Activated CD4-positive, alpha-beta T cell treated with anti-CD3 and anti-CD28 coated beads for 36 hours (primary cell): ENCODE results near the gene CD300LG. TPM values are rescaled to one million over a fixed set of nuclear protein-coding genes. Genes with fewer than 3 reads are reported as not detected.

Experiments
- ATAC-seq: fragments of 200-7000 bp; cut with Tn5 transposase; one replicate; pipeline ENCODE4 v1.10.0; 2021; ENCODE audit warnings: mild to moderate bottlenecking, moderate library complexity
- CTCF ChIA-PET: fragments of 350-600 bp; sonication (Branson Sonifier 250); formaldehyde crosslinking; loops from one replicate; lab custom pipeline; 2021; ENCODE audit warnings: antibody characterized with exemption; lab: Charles Lee
- POLR2A ChIA-PET: fragments of 350-600 bp; sonication (Branson Sonifier 250); formaldehyde crosslinking; loops from one replicate; lab custom pipeline; 2021; ENCODE audit warnings: antibody characterized with exemption, inconsistent platforms; lab: Charles Lee
- DNase-seq: peaks from one replicate; pipeline ENCODE4 v3.0.0-alpha.2; 2020
- H3K27ac Mint-ChIP-seq: one replicate; pipeline ENCODE4 v1.8.0; 2021; ENCODE audit warnings: mixed read lengths
- H3K27me3 Mint-ChIP-seq: one replicate; pipeline ENCODE4 v1.8.0; 2021; ENCODE audit warnings: mixed read lengths
- H3K36me3 Mint-ChIP-seq: one replicate; pipeline ENCODE4 v1.8.0; 2021; ENCODE audit warnings: low read depth, mixed read lengths
- H3K4me1 Mint-ChIP-seq: one replicate; pipeline ENCODE4 v1.8.0; 2021; ENCODE audit warnings: mixed read lengths
- H3K4me3 Mint-ChIP-seq: one replicate; pipeline ENCODE4 v1.8.0; 2021; ENCODE audit warnings: mild to moderate bottlenecking, moderate library complexity, mixed read lengths
- H3K9me3 Mint-ChIP-seq: one replicate; pipeline ENCODE4 v1.8.0; 2021; ENCODE audit warnings: low read depth, mixed read lengths
- intact Hi-C, 2 experiments: fragments of 100-400 bp; cut with DNase I in 1 of 2; cut with micrococcal nuclease in 1 of 2; formaldehyde crosslinking; loops; one replicate each; pipeline versions ENCODE4 v1.14.2 to v1.15.1; 2022 to 2024; cut with DNase I, micrococcal nuclease
- total RNA-seq, 2 experiments: library from RNA; stranded (reverse); gene quantifications; one replicate each; pipeline ENCODE4 v1.2.3, GENCODE V29; 2021

The CD300LG gene
- total RNA-seq, 2 experiments from 2014 or later = not detected

DNA sequence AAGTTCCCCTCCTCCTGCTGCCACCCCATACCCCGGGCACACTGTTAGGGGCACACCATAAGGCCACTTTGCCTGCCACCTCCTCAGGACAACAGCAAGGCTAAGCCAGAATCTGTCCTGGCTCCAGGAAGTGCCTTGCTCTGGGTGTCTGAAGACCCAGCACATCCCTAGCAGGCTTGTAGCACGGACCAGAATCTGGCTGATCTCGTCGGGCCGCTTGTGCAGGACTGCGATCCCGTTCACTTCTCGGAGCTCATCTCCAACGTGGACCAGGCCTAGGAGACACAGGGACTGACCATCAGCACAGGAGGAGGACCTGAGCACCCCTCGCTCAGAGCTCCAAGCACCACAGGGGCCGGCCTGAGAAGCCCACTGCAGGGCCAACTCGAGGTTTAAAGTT, 21.4 kb upstream of the CD300LG start:
- intact Hi-C loops = no loop called here
- Mint-ChIP-seq H3K27me3 (no peaks in the 10 kb centered on the region), H3K4me1 (peaks cover 4% of the 10 kb centered on the region), H3K27ac (no peak overlapping the region), H3K9me3 (no peaks in the 10 kb centered on the region), H3K36me3 (no peaks in the 10 kb centered on the region), H3K4me3 (no peak overlapping the region)
- ChIA-PET POLR2A (no interaction called here), CTCF (no interaction called here)
- DNase-seq (no peak), ATAC-seq (no peak)

- intact Hi-C loops = no loop called here
- DNase-seq (no peak), ATAC-seq (no peak)
- Mint-ChIP-seq H3K9me3 (no peaks in the 10 kb centered on the region), H3K36me3 (no peaks in the 10 kb centered on the region), H3K27ac (no peak overlapping the region), H3K27me3 (peaks cover 5% of the 10 kb centered on the region), H3K4me3 (no peak overlapping the region), H3K4me1 (peaks cover 8% of the 10 kb centered on the region)
- ChIA-PET CTCF (interaction anchor here (3.1 kb wide), 1 partner anchor 20 kb away, joined by 11 read pairs; the partner anchor contains the start of gene CD300LG), POLR2A (no interaction called here)
These were observed 20.8 kb upstream of the CD300LG start for GRCh38 chr17:43826206-43826605.

GRCh38 chr17:43827596-43827995, 19.4 kb upstream of the CD300LG start:
- DNase-seq (no peak), ATAC-seq (no peak)
- H3K27me3 Mint-ChIP-seq = peaks cover 15% of the 10 kb centered on the region
- POLR2A ChIA-PET = no interaction called here
- peaks cover 10% of the 10 kb centered on the region for H3K4me1 Mint-ChIP-seq
- no peak overlapping the region for H3K27ac Mint-ChIP-seq
- intact Hi-C loops = no loop called here
- H3K36me3 Mint-ChIP-seq = no peaks in the 10 kb centered on the region
- H3K4me3 Mint-ChIP-seq = no peak overlapping the region
- H3K9me3 Mint-ChIP-seq = no peaks in the 10 kb centered on the region
- CTCF ChIA-PET = interaction anchor here (1.4 to 3.1 kb wide), 2 partner anchors 18 to 51 kb away, joined by 3 to 11 read pairs; partner anchors contain the start of gene CD300LG

GRCh38 chr17:43829738-43830137, 17.2 kb upstream of the CD300LG start:
- Mint-ChIP-seq H3K36me3 (no peaks in the 10 kb centered on the region), H3K9me3 (no peaks in the 10 kb centered on the region), H3K27ac (no peak overlapping the region), H3K4me3 (no peak overlapping the region), H3K4me1 (peaks cover 17% of the 10 kb centered on the region), H3K27me3 (peaks cover 29% of the 10 kb centered on the region)
- intact Hi-C loops = loop anchor here in 1 of 2 experiments (5.0 kb wide), 1 partner anchor 47 kb away; the partner anchor contains the start of gene CFAP97D1
- DNase-seq = no peak
- no peak for ATAC-seq
- CTCF ChIA-PET = no interaction called here
- POLR2A ChIA-PET = interaction anchor here (0.5 kb wide), 1 partner anchor 279 kb away, joined by 3 read pairs; no protein-coding TSS in a partner anchor

DNA sequence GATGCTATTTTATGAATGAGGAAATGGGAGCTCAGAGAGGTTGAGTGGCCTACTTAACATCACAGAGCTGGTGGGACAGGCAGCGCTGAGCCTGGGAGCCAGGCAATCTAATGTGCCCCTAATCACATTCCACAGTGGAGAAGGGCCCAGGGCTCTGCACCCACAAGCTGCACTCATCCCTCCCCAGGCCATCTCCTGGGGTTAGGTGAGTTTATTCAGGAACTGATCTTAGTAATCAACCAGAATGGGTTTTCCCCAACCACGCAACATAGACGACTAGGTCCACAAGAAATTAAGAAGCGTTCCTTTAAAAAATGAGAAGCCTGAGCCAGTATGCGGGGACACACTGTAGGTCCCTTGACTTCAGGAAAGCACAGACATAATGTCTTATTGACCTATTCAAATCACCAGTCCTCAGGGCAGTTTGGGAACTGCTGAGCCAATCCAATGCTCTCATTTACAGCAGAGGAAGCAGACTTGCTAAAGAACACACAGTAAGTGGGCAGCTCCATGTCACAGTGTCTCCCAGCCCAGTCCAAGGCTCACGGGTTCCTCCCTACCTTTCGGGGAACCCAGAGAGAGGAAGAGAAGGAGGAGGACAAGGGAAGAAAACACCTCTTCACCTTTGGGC, 16.4 kb upstream of the CD300LG start:
- Mint-ChIP-seq H3K9me3 (no peaks in the 10 kb centered on the region), H3K27ac (no peak overlapping the region), H3K4me3 (no peak overlapping the region), H3K27me3 (peaks cover 29% of the 10 kb centered on the region), H3K4me1 (peaks cover 17% of the 10 kb centered on the region), H3K36me3 (no peaks in the 10 kb centered on the region)
- DNase-seq = peak; percentile 38
- peak; percentile 80 for ATAC-seq
- CTCF ChIA-PET = no interaction called here
- intact Hi-C loops = loop anchor here in 1 of 2 experiments (5.0 kb wide), 1 partner anchor 48 kb away; the partner anchor contains the start of gene CFAP97D1
- POLR2A ChIA-PET = interaction anchor here (0.5 kb wide), 1 partner anchor 279 kb away, joined by 3 read pairs; no protein-coding TSS in a partner anchor

- POLR2A ChIA-PET = no interaction called here
- no peaks in the 10 kb centered on the region for H3K9me3 Mint-ChIP-seq
- intact Hi-C loops = loop anchor here (2.0 to 5.0 kb wide), 2 partner anchors 49 to 53 kb away; partner anchors contain the start of genes CFAP97D1 (in 1 of the 2) and DUSP3 (in 1 of the 2)
- ATAC-seq (no peak), DNase-seq (no peak)
- H3K27me3 Mint-ChIP-seq = peaks cover 32% of the 10 kb centered on the region
- peak overlapping the region; percentile 66 for H3K4me3 Mint-ChIP-seq
- CTCF ChIA-PET = interaction anchor here (0.7 to 0.8 kb wide), 2 partner anchors 24 to 378 kb away, joined by 3 read pairs; no protein-coding TSS in a partner anchor
- peaks cover 17% of the 10 kb centered on the region for H3K4me1 Mint-ChIP-seq
- no peaks in the 10 kb centered on the region for H3K36me3 Mint-ChIP-seq
- no peak overlapping the region for H3K27ac Mint-ChIP-seq
These were observed 15.3 kb upstream of the CD300LG start for GRCh38 chr17:43831633-43832032.

GRCh38 chr17:43832168-43832975, 14.6 kb upstream of the CD300LG start:
- Mint-ChIP-seq H3K9me3 (no peaks in the 10 kb centered on the region), H3K4me1 (peaks cover 17% of the 10 kb centered on the region), H3K27me3 (peaks cover 32% of the 10 kb centered on the region), H3K4me3 (peak overlapping the region; percentile 66), H3K27ac (no peak overlapping the region), H3K36me3 (no peaks in the 10 kb centered on the region)
- peak; percentile 24 for ATAC-seq
- intact Hi-C loops = loop anchor here (2.0 to 5.0 kb wide), 2 partner anchors 50 to 54 kb away; partner anchors contain the start of genes CFAP97D1 (in 1 of the 2) and DUSP3 (in 1 of the 2)
- peak; percentile 38 for DNase-seq
- ChIA-PET CTCF (interaction anchor here (0.8 kb wide), 1 partner anchor 23 kb away, joined by 3 read pairs; no protein-coding TSS in a partner anchor), POLR2A (no interaction called here)

DNA sequence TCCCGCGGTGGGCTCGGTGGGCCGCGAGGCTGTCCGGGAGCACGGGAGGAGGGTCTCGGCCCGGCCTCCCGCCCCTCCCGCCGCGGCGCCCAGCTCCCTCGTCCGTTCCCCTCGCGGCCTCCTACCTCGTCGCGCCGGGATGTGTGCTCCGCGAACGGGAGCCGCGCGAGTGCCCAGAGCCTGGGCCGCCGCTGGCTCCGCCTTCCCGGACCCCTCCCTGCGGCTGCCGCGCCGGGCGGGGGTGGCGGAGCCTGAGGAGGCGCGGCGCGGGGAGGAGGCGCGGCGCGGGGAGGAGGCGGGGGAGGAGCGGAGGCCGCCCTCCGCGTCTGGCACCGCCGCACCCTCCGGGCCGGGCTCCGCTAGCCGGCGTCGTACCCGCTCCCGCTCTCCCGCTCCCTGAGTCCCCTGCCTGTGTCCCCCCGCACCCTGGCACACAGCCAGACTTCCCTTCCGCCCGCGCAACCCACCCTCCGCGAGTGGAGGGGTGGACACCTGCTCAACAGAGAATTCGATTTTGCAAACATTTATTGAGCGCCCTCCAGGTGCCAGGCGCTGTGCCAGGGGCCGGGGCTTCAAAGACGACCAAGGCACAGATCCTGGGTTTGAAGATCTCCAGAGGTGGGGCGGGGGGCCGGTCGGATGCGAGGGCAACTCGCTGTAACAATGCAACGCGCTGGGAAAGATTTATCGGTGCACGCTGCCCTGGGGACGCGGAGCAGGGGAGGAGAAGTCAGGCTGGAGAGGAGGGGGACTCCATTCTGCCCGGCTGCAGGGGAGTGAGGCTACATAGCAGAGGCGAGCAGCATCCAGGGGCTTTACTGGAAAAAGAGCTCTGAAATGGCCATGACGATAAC, 13.8 kb upstream of the CD300LG start, which contains the start of gene MPP3:
MPP3 (minus strand) TSS at position 171 of the 854 bp plus-strand sequence. CDS start 1,240 bp downstream, outside the sequence.
- ATAC-seq (peak; percentile 74), DNase-seq (peak; percentile 63)
- no peak within 1 kb of the TSS for H3K27ac Mint-ChIP-seq
- no peaks in the 10 kb centered on the region for H3K9me3 Mint-ChIP-seq
- intact Hi-C loops = loop anchor here (2.0 to 5.0 kb wide), 2 partner anchors 51 to 54 kb away; partner anchors contain the start of genes CFAP97D1 (in 1 of the 2) and DUSP3 (in 1 of the 2)
- CTCF ChIA-PET = interaction anchor here (1.2 kb wide), 1 partner anchor 13 kb away, joined by 11 read pairs; the partner anchor contains the start of gene CD300LG
- POLR2A ChIA-PET = no interaction called here
- peaks cover 17% of the 10 kb centered on the region for H3K4me1 Mint-ChIP-seq
- peak within 1 kb of the TSS; percentile 66 for H3K4me3 Mint-ChIP-seq
- peaks cover 34% of the 10 kb centered on the region for H3K27me3 Mint-ChIP-seq
- no peaks in the 10 kb centered on the region for H3K36me3 Mint-ChIP-seq

- H3K9me3 Mint-ChIP-seq = no peaks in the 10 kb centered on the region
- no peak for DNase-seq
- H3K4me1 Mint-ChIP-seq = peaks cover 17% of the 10 kb centered on the region
- POLR2A ChIA-PET = no interaction called here
- H3K27me3 Mint-ChIP-seq = peaks cover 34% of the 10 kb centered on the region
- no peak for ATAC-seq
- CTCF ChIA-PET = interaction anchor here (1.2 kb wide), 1 partner anchor 12 kb away, joined by 11 read pairs; the partner anchor contains the start of gene CD300LG
- H3K4me3 Mint-ChIP-seq = no peak overlapping the region
- no peaks in the 10 kb centered on the region for H3K36me3 Mint-ChIP-seq
- H3K27ac Mint-ChIP-seq = no peak overlapping the region
- intact Hi-C loops = loop anchor here in 1 of 2 experiments (5.0 kb wide), 1 partner anchor 52 kb away; the partner anchor contains the start of gene CFAP97D1
These were observed 12.9 kb upstream of the CD300LG start for GRCh38 chr17:43834106-43834505.

- H3K36me3 Mint-ChIP-seq = no peaks in the 10 kb centered on the region
- H3K27me3 Mint-ChIP-seq = peaks cover 19% of the 10 kb centered on the region
- H3K27ac Mint-ChIP-seq = no peak overlapping the region
- CTCF ChIA-PET = interaction anchor here (0.6 kb wide), 1 partner anchor 40 kb away, joined by 3 read pairs; no protein-coding TSS in a partner anchor
- DNase-seq (no peak), ATAC-seq (no peak)
- no peak overlapping the region for H3K4me3 Mint-ChIP-seq
- H3K4me1 Mint-ChIP-seq = no peaks in the 10 kb centered on the region
- intact Hi-C loops = no loop called here
- H3K9me3 Mint-ChIP-seq = no peaks in the 10 kb centered on the region
- POLR2A ChIA-PET = no interaction called here
These were observed 7.3 kb upstream of the CD300LG start for GRCh38 chr17:43839670-43840108.
